GM23338 (cell line): ENCODE measurements around the gene GSTP1.

Experiments
- EZH2 ChIP-seq: fragments of 200-600 bp; sonication (generic); IDR thresholded peaks from one replicate; pipeline ENCODE4 v1.8.0; 2017; ENCODE audit warnings: antibody characterized with exemption, mild to moderate bottlenecking, low read depth; ENCODE audit not compliant: unreplicated experiment
- JUNB ChIP-seq: IDR thresholded peaks from one replicate; pipeline ENCODE4 v1.6.1; 2016; ENCODE audit warnings: antibody characterized with exemption; ENCODE audit not compliant: unreplicated experiment
- POLR2AphosphoS5 ChIP-seq: IDR thresholded peaks from 2 replicates; pipeline ENCODE4 v1.6.1; 2016; ENCODE audit warnings: antibody characterized with exemption, low read depth
- STAT1 ChIP-seq: IDR thresholded peaks from one replicate; pipeline ENCODE4 v1.6.1; 2016; ENCODE audit warnings: antibody characterized with exemption; ENCODE audit not compliant: unreplicated experiment
- TF ChIP-seq, protein P1 (sequence below), 2 experiments: fragments of 200-600 bp in 1 of 2; sonication (generic) in 1 of 2; conservative IDR thresholded peaks; 2 replicates each; pipeline versions ENCODE4 v1.5.1 to v1.6.1; 2016 to 2017; ENCODE audit warnings: antibody characterized with exemption in 2 of 2, low read depth in 2 of 2, mild to moderate bottlenecking in 2 of 2, moderate library complexity in 1 of 2

DNA sequence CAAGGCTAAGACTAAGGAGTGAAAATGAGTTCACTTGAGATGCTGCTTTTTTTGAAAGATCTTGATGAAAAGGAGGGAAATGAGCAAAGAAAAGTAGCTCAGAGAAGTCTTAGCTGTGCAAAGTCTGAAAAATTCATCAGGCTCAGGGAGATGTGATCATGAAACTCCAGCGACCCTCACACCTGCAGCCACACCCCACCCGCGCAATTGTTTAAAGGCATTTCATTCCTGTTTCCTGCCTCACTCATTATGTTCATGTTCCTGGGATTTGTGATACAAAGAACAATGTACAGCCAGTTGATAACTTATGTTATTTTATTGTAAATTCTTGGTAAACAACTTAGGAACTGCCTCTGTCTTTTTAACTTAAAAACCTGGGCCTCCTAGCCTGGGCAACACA lies 8.7 kb upstream of the GSTP1 start:
- TF ChIP-seq, protein P1, sequence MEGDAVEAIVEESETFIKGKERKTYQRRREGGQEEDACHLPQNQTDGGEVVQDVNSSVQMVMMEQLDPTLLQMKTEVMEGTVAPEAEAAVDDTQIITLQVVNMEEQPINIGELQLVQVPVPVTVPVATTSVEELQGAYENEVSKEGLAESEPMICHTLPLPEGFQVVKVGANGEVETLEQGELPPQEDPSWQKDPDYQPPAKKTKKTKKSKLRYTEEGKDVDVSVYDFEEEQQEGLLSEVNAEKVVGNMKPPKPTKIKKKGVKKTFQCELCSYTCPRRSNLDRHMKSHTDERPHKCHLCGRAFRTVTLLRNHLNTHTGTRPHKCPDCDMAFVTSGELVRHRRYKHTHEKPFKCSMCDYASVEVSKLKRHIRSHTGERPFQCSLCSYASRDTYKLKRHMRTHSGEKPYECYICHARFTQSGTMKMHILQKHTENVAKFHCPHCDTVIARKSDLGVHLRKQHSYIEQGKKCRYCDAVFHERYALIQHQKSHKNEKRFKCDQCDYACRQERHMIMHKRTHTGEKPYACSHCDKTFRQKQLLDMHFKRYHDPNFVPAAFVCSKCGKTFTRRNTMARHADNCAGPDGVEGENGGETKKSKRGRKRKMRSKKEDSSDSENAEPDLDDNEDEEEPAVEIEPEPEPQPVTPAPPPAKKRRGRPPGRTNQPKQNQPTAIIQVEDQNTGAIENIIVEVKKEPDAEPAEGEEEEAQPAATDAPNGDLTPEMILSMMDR (conservative IDR thresholded peaks at IDR 0.05; ENCODE audit: low read depth in 2 of 2) = no peak
- TF ChIP-seq POLR2AphosphoS5 (no peak), EZH2 (no peak), JUNB (no peak), STAT1 (no peak)
